A673 (cell line): Measurements from ENCODE around the gene MSI2. TPM values are rescaled to one million over a fixed set of nuclear protein-coding genes. Genes with fewer than 3 reads are reported as not detected.
A peak's percentile ranks its signal among the peaks of the same experiment; 100 is the strongest.

Experiments
- BruUV-seq: library from RNA; stranded (reverse); fragments of 400-500 nt; replicated peaks from 2 replicates; lab custom pipeline; 2021; lab: Mats Ljungman, UMichigan
- CTCF ChIA-PET: fragments of 300-600 bp; sonication (Branson Sonifier 250); formaldehyde crosslinking; loops from one replicate; lab custom pipeline; 2022; ENCODE audit warnings: antibody characterized with exemption; lab: Charles Lee
- POLR2A ChIA-PET: fragments of 300-600 bp; sonication (Branson Sonifier 250); formaldehyde crosslinking; loops from one replicate; lab custom pipeline; 2022; ENCODE audit warnings: antibody characterized with exemption; ENCODE audit not compliant: low non-redundant PET; lab: Charles Lee
- DNase-seq: peaks from one replicate; pipeline ENCODE4 v3.0.0-alpha.2; 2015; ENCODE audit warnings: low spot score
- H3K27ac ChIP-seq: fragments of 200-600 bp; sonication (generic); 2 replicates; pipeline ENCODE4 v1.5.1; 2016; ENCODE audit warnings: mixed run types, low read depth, mild to moderate bottlenecking, mixed read lengths, antibody characterized with exemption, low read length; ENCODE audit not compliant: poor library complexity, severe bottlenecking
- H3K27me3 ChIP-seq: fragments of 200-600 bp; sonication (generic); replicated peaks from 2 replicates; pipeline ENCODE4 v1.6.1; 2017; ENCODE audit warnings: mixed run types, low read depth, mild to moderate bottlenecking, mixed read lengths, antibody characterized with exemption, low read length; ENCODE audit not compliant: insufficient read depth, poor library complexity
- H3K36me3 ChIP-seq: fragments of 200-600 bp; sonication (generic); 2 replicates; pipeline ENCODE4 v1.6.1; 2016; ENCODE audit warnings: mixed run types, mild to moderate bottlenecking, mixed read lengths, antibody characterized with exemption, low read length; ENCODE audit not compliant: insufficient read depth, poor library complexity, severe bottlenecking
- H3K4me1 ChIP-seq: fragments of 200-600 bp; sonication (generic); 2 replicates; pipeline ENCODE4 v1.6.1; 2017; ENCODE audit warnings: mixed run types, mild to moderate bottlenecking, mixed read lengths, antibody characterized with exemption, low read length; ENCODE audit not compliant: insufficient read depth, poor library complexity, severe bottlenecking
- H3K4me3 ChIP-seq: fragments of 200-600 bp; sonication (generic); 2 replicates; pipeline ENCODE4 v1.5.1; 2016; ENCODE audit warnings: low read depth, mixed run types, mild to moderate bottlenecking, mixed read lengths, low read length; ENCODE audit not compliant: poor library complexity, severe bottlenecking
- H3K9me3 ChIP-seq: fragments of 200-600 bp; sonication (generic); 2 replicates; pipeline ENCODE4 v1.6.1; 2016; ENCODE audit warnings: mixed run types, low read depth, mild to moderate bottlenecking, mixed read lengths, antibody characterized with exemption, low read length; ENCODE audit not compliant: poor library complexity, severe bottlenecking
- EZH2 ChIP-seq: fragments of 200-600 bp; sonication (generic); IDR thresholded peaks from 2 replicates; pipeline ENCODE4 v1.6.1; 2017; ENCODE audit warnings: borderline replicate concordance, low read depth, mild to moderate bottlenecking, mixed read lengths, antibody characterized with exemption, low read length; ENCODE audit not compliant: poor library complexity, severe bottlenecking
- intact Hi-C: fragments of 100-400 bp; cut with micrococcal nuclease; formaldehyde crosslinking; loops from one replicate; pipeline ENCODE4 v1.10.0; 2022; ENCODE audit not compliant: unreplicated experiment
- total RNA-seq: library from RNA; stranded (reverse); gene quantifications from 2 replicates; pipeline ENCODE4 v1.2.3, GENCODE V29; 2021
- TF ChIP-seq, protein P1 (sequence below): fragments of 300-800, 200-600 bp; sonication (generic); conservative IDR thresholded peaks from 2 replicates; pipeline ENCODE4 v1.5.1; 2017; ENCODE audit warnings: low read depth, mild to moderate bottlenecking, antibody characterized with exemption, low read length, moderate library complexity, mixed read lengths

MSI2 gene
- total RNA-seq, 1 experiment from 2014 or later: 108 TPM

- ChIA-PET CTCF (no interaction called here), POLR2A (no interaction called here)
- H3K4me1 ChIP-seq: peaks cover 8% of the 10 kb centered on the region
- H3K4me3 ChIP-seq: no peak overlapping the region
- intact Hi-C loops: no loop called here
- H3K27ac ChIP-seq: no peak overlapping the region
- no peaks in the 10 kb centered on the region for H3K27me3 ChIP-seq
- no peaks in the 10 kb centered on the region for H3K36me3 ChIP-seq
- no TSS peak for BruUV-seq
- TF ChIP-seq, protein P1, sequence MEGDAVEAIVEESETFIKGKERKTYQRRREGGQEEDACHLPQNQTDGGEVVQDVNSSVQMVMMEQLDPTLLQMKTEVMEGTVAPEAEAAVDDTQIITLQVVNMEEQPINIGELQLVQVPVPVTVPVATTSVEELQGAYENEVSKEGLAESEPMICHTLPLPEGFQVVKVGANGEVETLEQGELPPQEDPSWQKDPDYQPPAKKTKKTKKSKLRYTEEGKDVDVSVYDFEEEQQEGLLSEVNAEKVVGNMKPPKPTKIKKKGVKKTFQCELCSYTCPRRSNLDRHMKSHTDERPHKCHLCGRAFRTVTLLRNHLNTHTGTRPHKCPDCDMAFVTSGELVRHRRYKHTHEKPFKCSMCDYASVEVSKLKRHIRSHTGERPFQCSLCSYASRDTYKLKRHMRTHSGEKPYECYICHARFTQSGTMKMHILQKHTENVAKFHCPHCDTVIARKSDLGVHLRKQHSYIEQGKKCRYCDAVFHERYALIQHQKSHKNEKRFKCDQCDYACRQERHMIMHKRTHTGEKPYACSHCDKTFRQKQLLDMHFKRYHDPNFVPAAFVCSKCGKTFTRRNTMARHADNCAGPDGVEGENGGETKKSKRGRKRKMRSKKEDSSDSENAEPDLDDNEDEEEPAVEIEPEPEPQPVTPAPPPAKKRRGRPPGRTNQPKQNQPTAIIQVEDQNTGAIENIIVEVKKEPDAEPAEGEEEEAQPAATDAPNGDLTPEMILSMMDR: no peak
- no peak for TF ChIP-seq EZH2
- no peak for DNase-seq
- no peaks in the 10 kb centered on the region for H3K9me3 ChIP-seq
Observed at GRCh38 chr17:57657211-57657610, 400.9 kb downstream of the MSI2 start.

- intact Hi-C loops: no loop called here
- peak; percentile 53 for DNase-seq
- peaks cover 27% of the 10 kb centered on the region for H3K4me1 ChIP-seq
- H3K9me3 ChIP-seq: no peaks in the 10 kb centered on the region
- no peaks in the 10 kb centered on the region for H3K27me3 ChIP-seq
- ChIA-PET POLR2A (no interaction called here), CTCF (interaction anchor here (2.1 kb wide), 1 partner anchor 10 kb away, joined by 11 read pairs; no protein-coding TSS in a partner anchor)
- peak overlapping the region; percentile 48 for H3K27ac ChIP-seq
- TF ChIP-seq, protein P1: no peak
- TF ChIP-seq EZH2: no peak
- no peak overlapping the region for H3K4me3 ChIP-seq
- no TSS peak for BruUV-seq
- H3K36me3 ChIP-seq: no peaks in the 10 kb centered on the region
Observed at GRCh38 chr17:57662041-57662440, 405.7 kb downstream of the MSI2 start.

DNA sequence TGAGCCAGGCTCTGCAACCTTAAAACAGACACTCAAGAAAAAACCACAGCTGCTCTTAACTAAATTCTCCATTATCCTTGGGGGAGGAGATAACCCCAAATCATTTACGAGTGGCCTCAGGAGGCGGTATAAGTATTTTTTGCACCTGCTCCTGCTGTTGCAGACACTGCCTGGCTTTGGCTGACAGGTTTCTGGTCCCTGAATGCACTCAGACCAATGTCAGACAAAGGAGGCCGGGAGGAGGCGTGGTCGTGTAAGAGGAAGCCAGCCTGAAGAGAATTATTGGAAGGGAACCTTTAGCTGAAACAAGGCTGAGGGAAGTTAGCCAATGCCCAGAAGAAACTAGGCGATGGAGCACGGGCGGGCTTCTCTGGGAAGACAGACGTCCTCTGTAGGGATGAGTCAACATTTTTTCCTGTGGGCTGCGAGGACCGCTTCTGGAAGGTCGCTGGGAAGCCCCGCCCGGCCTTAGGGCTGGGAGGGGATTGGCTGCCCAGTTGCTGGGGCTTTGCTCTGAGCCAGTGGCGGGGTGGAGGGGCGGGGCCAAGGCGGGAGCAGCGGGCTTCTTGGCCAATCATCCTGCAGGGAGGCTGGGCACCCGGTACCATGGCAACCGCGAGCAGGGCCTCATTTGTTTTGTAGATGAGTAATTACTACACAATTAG is 406.5 kb downstream of the MSI2 start:
- ChIA-PET POLR2A (no interaction called here), CTCF (interaction anchor here (1.2 to 2.1 kb wide), 2 partner anchors 9 to 85 kb away, joined by 3 to 11 read pairs; no protein-coding TSS in a partner anchor)
- H3K9me3 ChIP-seq: no peaks in the 10 kb centered on the region
- peak overlapping the region; percentile 48 for H3K27ac ChIP-seq
- intact Hi-C loops: no loop called here
- TF ChIP-seq, protein P1: no peak
- TF ChIP-seq EZH2: no peak
- no peaks in the 10 kb centered on the region for H3K27me3 ChIP-seq
- BruUV-seq: no TSS peak
- no peaks in the 10 kb centered on the region for H3K36me3 ChIP-seq
- DNase-seq: peak; percentile 97
- H3K4me3 ChIP-seq: peak overlapping the region; percentile 32
- peaks cover 27% of the 10 kb centered on the region for H3K4me1 ChIP-seq
